ENCODE measurements around the gene RFK.

GRCh38 chr9:76357555-76357954, 36.7 kb downstream of the RFK start:
- TF ChIP-seq SP1 (IDR thresholded peaks at IDR 0.05) = no peak
- TF ChIP-seq GABPA (IDR thresholded peaks at IDR 0.05 in 1 of 2, conservative IDR thresholded peaks at IDR 0.05 in 1 of 2) = no peak
- no peak for TF ChIP-seq CTCF (IDR thresholded peaks at IDR 0.05; ENCODE audit: low read depth, low read length, missing input control)
- no peak for TF ChIP-seq TAF1 (conservative IDR thresholded peaks at IDR 0.05)
- no peak for TF ChIP-seq ZBTB33 (IDR thresholded peaks at IDR 0.05)
- TF ChIP-seq NR2F2 (IDR thresholded peaks at IDR 0.05) = no peak
- TF ChIP-seq FOXA1 (IDR thresholded peaks at IDR 0.05) = no peak
- no peak for TF ChIP-seq ATF3 (IDR thresholded peaks at IDR 0.05)
- TF ChIP-seq JUND (IDR thresholded peaks at IDR 0.05) = no peak
- no peak for TF ChIP-seq HNF4A (conservative IDR thresholded peaks at IDR 0.05)
- TF ChIP-seq REST (IDR thresholded peaks at IDR 0.05) = no peak
- no peak for TF ChIP-seq MAX (IDR thresholded peaks at IDR 0.05)
- TF ChIP-seq RXRA (IDR thresholded peaks at IDR 0.05) = no peak
